Kidney epithelial cell (primary cell): Measurements from ENCODE around the gene SLC25A51. TPM values are rescaled to one million over a fixed set of nuclear protein-coding genes. Genes with fewer than 3 reads are reported as not detected.

Source experiments
- DNase-seq: peaks from one replicate; pipeline ENCODE4 v3.0.0-alpha.2; 2010; ENCODE audit warnings: low read depth
- H3K27me3 ChIP-seq: 2 replicates; pipeline ENCODE4 v1.6.0; 2011; ENCODE audit warnings: low read length; ENCODE audit not compliant: control insufficient read depth, insufficient read depth
- H3K36me3 ChIP-seq: 2 replicates; pipeline ENCODE4 v1.5.1; 2011; ENCODE audit warnings: low read length; ENCODE audit not compliant: control insufficient read depth, insufficient read depth
- H3K4me3 ChIP-seq: 2 replicates; pipeline ENCODE4 v1.5.1; 2011; ENCODE audit warnings: low read depth, mild to moderate bottlenecking, control low read depth, low read length
- CTCF ChIP-seq: IDR thresholded peaks from 2 replicates; pipeline ENCODE4 v1.5.1; 2011; ENCODE audit warnings: mild to moderate bottlenecking, moderate library complexity, low read length, control low read depth, inconsistent platforms; ENCODE audit not compliant: insufficient read depth, poor library complexity, severe bottlenecking
- total RNA-seq: library from RNA; depleted of rRNA; stranded (reverse); fragments of >200 nt; gene quantifications from 2 replicates; pipeline ENCODE4 v1.2.3, GENCODE V29; 2015

The SLC25A51 gene
- total RNA-seq, 1 donor from 2014 or later: 36.8 TPM

GRCh38 chr9:37923118-37923795, 19.3 kb upstream of the SLC25A51 start:
- TF ChIP-seq CTCF: no peak
- no peak overlapping the region for H3K4me3 ChIP-seq
- no peaks in the 10 kb centered on the region for H3K27me3 ChIP-seq
- no peak for DNase-seq
- H3K36me3 ChIP-seq: no peaks in the 10 kb centered on the region

DNA sequence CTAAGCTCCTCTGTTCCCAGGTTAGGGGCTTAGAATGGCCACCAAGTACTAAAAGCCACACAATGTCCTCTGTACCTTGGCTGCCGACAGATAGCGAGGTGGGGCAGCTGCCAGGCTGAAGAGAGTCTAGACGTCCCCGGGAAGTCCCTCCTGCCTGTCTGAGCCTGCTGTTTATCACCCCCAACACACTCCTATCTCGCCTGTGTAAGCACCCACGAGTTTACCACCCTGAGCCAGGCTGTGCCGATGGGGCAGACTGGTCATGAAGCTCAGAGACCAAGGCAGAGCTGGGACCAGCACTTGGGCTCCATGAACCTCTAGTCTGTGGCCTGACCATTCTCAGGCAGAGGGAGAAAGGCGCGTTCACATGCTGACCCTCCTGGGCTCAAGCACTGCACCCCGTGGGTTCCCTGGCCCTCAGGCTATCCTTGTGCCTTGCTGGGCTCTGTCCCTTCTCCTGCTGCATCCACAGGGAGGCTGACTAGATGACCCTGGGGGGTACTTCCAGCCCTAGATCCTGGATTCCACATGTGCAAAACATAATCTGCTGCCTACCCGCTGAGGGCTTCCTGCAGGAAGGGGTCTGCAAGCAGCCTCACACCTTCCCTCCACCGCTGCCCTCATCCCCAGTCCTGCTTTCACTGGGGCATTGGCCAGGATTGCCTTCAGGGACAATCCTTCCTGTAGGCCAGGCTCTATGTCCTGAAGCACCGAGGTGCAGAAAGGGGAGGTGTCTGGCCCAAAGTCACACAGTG, 18.6 kb upstream of the SLC25A51 start:
- no peak overlapping the region for H3K4me3 ChIP-seq
- H3K27me3 ChIP-seq: no peaks in the 10 kb centered on the region
- TF ChIP-seq CTCF: no peak
- no peak for DNase-seq
- peaks cover 2% of the 10 kb centered on the region for H3K36me3 ChIP-seq

GRCh38 chr9:37921546-37922300, 17.8 kb upstream of the SLC25A51 start:
- TF ChIP-seq CTCF: peak; percentile 57
- Histone ChIP-seq H3K36me3 (peaks cover 2% of the 10 kb centered on the region), H3K27me3 (no peaks in the 10 kb centered on the region), H3K4me3 (no peak overlapping the region)
- DNase-seq: no peak

DNA sequence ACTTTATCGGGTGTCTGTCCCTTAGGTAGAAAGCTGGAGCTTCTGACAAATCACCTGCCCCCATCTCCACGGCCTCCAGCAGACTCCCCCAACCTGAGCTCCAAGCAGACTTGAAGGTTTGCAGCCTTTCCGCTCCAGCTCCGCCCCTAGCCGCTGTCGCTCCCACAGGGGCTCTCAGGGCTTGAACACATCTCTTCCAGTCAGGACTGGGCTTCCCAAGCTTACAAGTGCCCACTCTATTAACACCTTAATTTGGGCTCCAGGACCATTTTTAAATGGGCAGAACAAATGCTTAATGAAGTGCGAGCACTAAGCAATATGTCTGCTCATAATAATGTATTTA, 17.2 kb upstream of the SLC25A51 start:
- no peaks in the 10 kb centered on the region for H3K27me3 ChIP-seq
- no peak for TF ChIP-seq CTCF
- no peak overlapping the region for H3K4me3 ChIP-seq
- no peak for DNase-seq
- peaks cover 2% of the 10 kb centered on the region for H3K36me3 ChIP-seq

GRCh38 chr9:37920471-37921167, 16.7 kb upstream of the SLC25A51 start:
- no peak for DNase-seq
- Histone ChIP-seq H3K4me3 (no peak overlapping the region), H3K36me3 (peaks cover 2% of the 10 kb centered on the region), H3K27me3 (no peaks in the 10 kb centered on the region)
- no peak for TF ChIP-seq CTCF
